ENCODE results near the gene ITGBL1. TPM values are rescaled to one million over a fixed set of nuclear protein-coding genes. Genes with fewer than 3 reads are reported as not detected.

ITGBL1 gene
- total RNA-seq, 1 experiment from 2014 or later: not detected

GRCh38 chr13:101728021-101728420, 275.5 kb downstream of the ITGBL1 start:
- no TSS peak for BruUV-seq (replicated peaks)
- CTCF ChIA-PET: interaction anchor here (0.6 kb wide), 1 partner anchor 21 kb away, joined by 4 read pairs; no protein-coding TSS in a partner anchor
- no peak for DNase-seq
- Mint-ChIP-seq H3K36me3 (ENCODE audit: insufficient read depth, unreplicated experiment) (no peaks in the 10 kb centered on the region), H3K27me3 (ENCODE audit: insufficient read depth, unreplicated experiment) (no peaks in the 10 kb centered on the region), H3K4me3 (ENCODE audit: unreplicated experiment) (no peak overlapping the region), H3K9me3 (ENCODE audit: unreplicated experiment) (no peaks in the 10 kb centered on the region), H3K4me1 (ENCODE audit: low read depth, unreplicated experiment) (no peaks in the 10 kb centered on the region), H3K27ac (ENCODE audit: unreplicated experiment) (no peak overlapping the region)
- H3K4me3 ChIP-seq (ENCODE audit: low read depth, low read length): no peak overlapping the region
- TF ChIP-seq, protein P1, sequence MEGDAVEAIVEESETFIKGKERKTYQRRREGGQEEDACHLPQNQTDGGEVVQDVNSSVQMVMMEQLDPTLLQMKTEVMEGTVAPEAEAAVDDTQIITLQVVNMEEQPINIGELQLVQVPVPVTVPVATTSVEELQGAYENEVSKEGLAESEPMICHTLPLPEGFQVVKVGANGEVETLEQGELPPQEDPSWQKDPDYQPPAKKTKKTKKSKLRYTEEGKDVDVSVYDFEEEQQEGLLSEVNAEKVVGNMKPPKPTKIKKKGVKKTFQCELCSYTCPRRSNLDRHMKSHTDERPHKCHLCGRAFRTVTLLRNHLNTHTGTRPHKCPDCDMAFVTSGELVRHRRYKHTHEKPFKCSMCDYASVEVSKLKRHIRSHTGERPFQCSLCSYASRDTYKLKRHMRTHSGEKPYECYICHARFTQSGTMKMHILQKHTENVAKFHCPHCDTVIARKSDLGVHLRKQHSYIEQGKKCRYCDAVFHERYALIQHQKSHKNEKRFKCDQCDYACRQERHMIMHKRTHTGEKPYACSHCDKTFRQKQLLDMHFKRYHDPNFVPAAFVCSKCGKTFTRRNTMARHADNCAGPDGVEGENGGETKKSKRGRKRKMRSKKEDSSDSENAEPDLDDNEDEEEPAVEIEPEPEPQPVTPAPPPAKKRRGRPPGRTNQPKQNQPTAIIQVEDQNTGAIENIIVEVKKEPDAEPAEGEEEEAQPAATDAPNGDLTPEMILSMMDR (IDR thresholded peaks at IDR 0.05; ENCODE audit: insufficient read depth in 1 of 2, low read depth in 1 of 2, low read length in 1 of 2, severe bottlenecking in 1 of 2, unreplicated experiment in 1 of 2): no peak
- H3K4me1 ChIP-seq: no peaks in the 10 kb centered on the region
- H3K36me3 ChIP-seq (ENCODE audit: control insufficient read depth, insufficient read depth, low read length): no peaks in the 10 kb centered on the region
- POLR2A ChIA-PET: no interaction called here
- no peaks in the 10 kb centered on the region for H3K9me3 ChIP-seq
- intact Hi-C loops (cut with micrococcal nuclease; ENCODE audit: unreplicated experiment): no loop called here
- no peaks in the 10 kb centered on the region for H3K27me3 ChIP-seq (replicated peaks; ENCODE audit: control insufficient read depth, insufficient read depth, low read length)

GRCh38 chr13:101728615-101729014, 276.1 kb downstream of the ITGBL1 start:
- no peaks in the 10 kb centered on the region for H3K36me3 ChIP-seq (ENCODE audit: control insufficient read depth, insufficient read depth, low read length)
- TF ChIP-seq, protein P1 (IDR thresholded peaks at IDR 0.05; ENCODE audit: insufficient read depth in 1 of 2, low read depth in 1 of 2, low read length in 1 of 2, severe bottlenecking in 1 of 2, unreplicated experiment in 1 of 2): no peak
- ChIA-PET CTCF (no interaction called here), POLR2A (no interaction called here)
- H3K4me1 ChIP-seq: no peaks in the 10 kb centered on the region
- Mint-ChIP-seq H3K36me3 (ENCODE audit: insufficient read depth, unreplicated experiment) (no peaks in the 10 kb centered on the region), H3K4me3 (ENCODE audit: unreplicated experiment) (no peak overlapping the region), H3K4me1 (ENCODE audit: low read depth, unreplicated experiment) (no peaks in the 10 kb centered on the region), H3K27me3 (ENCODE audit: insufficient read depth, unreplicated experiment) (no peaks in the 10 kb centered on the region), H3K27ac (ENCODE audit: unreplicated experiment) (no peak overlapping the region), H3K9me3 (ENCODE audit: unreplicated experiment) (no peaks in the 10 kb centered on the region)
- intact Hi-C loops (cut with micrococcal nuclease; ENCODE audit: unreplicated experiment): no loop called here
- H3K27me3 ChIP-seq (replicated peaks; ENCODE audit: control insufficient read depth, insufficient read depth, low read length): no peaks in the 10 kb centered on the region
- H3K9me3 ChIP-seq: no peaks in the 10 kb centered on the region
- H3K4me3 ChIP-seq (ENCODE audit: low read depth, low read length): no peak overlapping the region
- BruUV-seq (replicated peaks): no TSS peak
- no peak for DNase-seq

- no peaks in the 10 kb centered on the region for H3K27me3 Mint-ChIP-seq (ENCODE audit: insufficient read depth, unreplicated experiment)
- BruUV-seq (replicated peaks): no TSS peak
- no peaks in the 10 kb centered on the region for H3K9me3 Mint-ChIP-seq (ENCODE audit: unreplicated experiment)
- POLR2A ChIA-PET: no interaction called here
- H3K36me3 Mint-ChIP-seq (ENCODE audit: insufficient read depth, unreplicated experiment): no peaks in the 10 kb centered on the region
- Histone ChIP-seq H3K27me3 (replicated peaks; ENCODE audit: control insufficient read depth, insufficient read depth, low read length) (no peaks in the 10 kb centered on the region), H3K9me3 (no peaks in the 10 kb centered on the region), H3K36me3 (ENCODE audit: control insufficient read depth, insufficient read depth, low read length) (no peaks in the 10 kb centered on the region), H3K4me1 (no peaks in the 10 kb centered on the region), H3K4me3 (ENCODE audit: low read depth, low read length) (no peak overlapping the region)
- no peak overlapping the region for H3K27ac Mint-ChIP-seq (ENCODE audit: unreplicated experiment)
- H3K4me1 Mint-ChIP-seq (ENCODE audit: low read depth, unreplicated experiment): no peaks in the 10 kb centered on the region
- CTCF ChIA-PET: no interaction called here
- DNase-seq: no peak
- TF ChIP-seq, protein P1 (IDR thresholded peaks at IDR 0.05; ENCODE audit: insufficient read depth in 1 of 2, low read depth in 1 of 2, low read length in 1 of 2, severe bottlenecking in 1 of 2, unreplicated experiment in 1 of 2): no peak
- no peak overlapping the region for H3K4me3 Mint-ChIP-seq (ENCODE audit: unreplicated experiment)
- intact Hi-C loops (cut with micrococcal nuclease; ENCODE audit: unreplicated experiment): no loop called here
These were observed 278.0 kb downstream of the ITGBL1 start for GRCh38 chr13:101730420-101731000.

All from Caco-2 (cell line).